IMR-90 (cell line): ENCODE data around the gene ZNF526.

Experiments used
- CHD1 ChIP-seq: IDR thresholded peaks from 2 replicates; pipeline ENCODE4 v1.6.1; 2012; ENCODE audit warnings: low read depth, low read length, improper control_type of control experiment
- MAZ ChIP-seq: IDR thresholded peaks from 2 replicates; pipeline ENCODE4 v1.6.1; 2012; ENCODE audit warnings: low read depth, mild to moderate bottlenecking, low read length, improper control_type of control experiment, moderate library complexity, borderline replicate concordance
- MXI1 ChIP-seq: IDR thresholded peaks from 2 replicates; pipeline ENCODE4 v1.6.1; 2012; ENCODE audit warnings: low read depth, mild to moderate bottlenecking, low read length, moderate library complexity, borderline replicate concordance
- POLR2A ChIP-seq: IDR thresholded peaks from 2 replicates; pipeline ENCODE4 v1.6.1; 2012; ENCODE audit warnings: mild to moderate bottlenecking, low read depth, low read length
- TF ChIP-seq, protein P1 (sequence below): conservative IDR thresholded peaks from 2 replicates; pipeline ENCODE4 v1.5.1; 2012; ENCODE audit warnings: mild to moderate bottlenecking, low read depth, low read length, improper control_type of control experiment

DNA sequence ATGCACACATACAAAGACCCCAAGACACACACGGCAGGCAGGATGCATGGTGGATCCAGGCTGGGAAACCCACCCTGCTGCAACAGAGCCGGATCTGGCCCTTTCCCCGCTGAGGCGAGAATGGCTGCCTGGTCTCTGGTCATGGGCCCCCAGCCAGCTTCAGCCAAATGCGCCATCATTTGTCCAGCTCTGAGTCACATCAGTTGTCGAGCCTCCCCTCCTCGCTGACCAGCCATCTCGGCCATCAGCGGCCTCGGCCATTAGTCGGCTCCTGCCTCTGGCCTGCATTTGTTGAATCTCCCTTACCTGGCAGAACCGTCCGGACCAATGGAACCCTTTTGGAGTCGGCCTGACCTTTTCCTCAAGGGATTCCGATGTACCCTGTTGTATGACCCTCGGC, 49.4 kb upstream of the ZNF526 start:
- TF ChIP-seq POLR2A, result no peak
- TF ChIP-seq, protein P1, sequence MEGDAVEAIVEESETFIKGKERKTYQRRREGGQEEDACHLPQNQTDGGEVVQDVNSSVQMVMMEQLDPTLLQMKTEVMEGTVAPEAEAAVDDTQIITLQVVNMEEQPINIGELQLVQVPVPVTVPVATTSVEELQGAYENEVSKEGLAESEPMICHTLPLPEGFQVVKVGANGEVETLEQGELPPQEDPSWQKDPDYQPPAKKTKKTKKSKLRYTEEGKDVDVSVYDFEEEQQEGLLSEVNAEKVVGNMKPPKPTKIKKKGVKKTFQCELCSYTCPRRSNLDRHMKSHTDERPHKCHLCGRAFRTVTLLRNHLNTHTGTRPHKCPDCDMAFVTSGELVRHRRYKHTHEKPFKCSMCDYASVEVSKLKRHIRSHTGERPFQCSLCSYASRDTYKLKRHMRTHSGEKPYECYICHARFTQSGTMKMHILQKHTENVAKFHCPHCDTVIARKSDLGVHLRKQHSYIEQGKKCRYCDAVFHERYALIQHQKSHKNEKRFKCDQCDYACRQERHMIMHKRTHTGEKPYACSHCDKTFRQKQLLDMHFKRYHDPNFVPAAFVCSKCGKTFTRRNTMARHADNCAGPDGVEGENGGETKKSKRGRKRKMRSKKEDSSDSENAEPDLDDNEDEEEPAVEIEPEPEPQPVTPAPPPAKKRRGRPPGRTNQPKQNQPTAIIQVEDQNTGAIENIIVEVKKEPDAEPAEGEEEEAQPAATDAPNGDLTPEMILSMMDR, result no peak
- no peak for TF ChIP-seq CHD1
- no peak for TF ChIP-seq MXI1
- TF ChIP-seq MAZ, result no peak
